HG03460 (cell line): ENCODE results near the gene OR2T12.
"Not testable (repeated sequence)": the region's sequence is repeated elsewhere in the genome, so short reads cannot be mapped to it uniquely, and the experiment has no call there.

Source experiments
- ATAC-seq: cut with Tn5 transposase; IDR thresholded peaks from one replicate; pipeline ENCODE4 v1.9.1; 2021; ENCODE audit not compliant: unreplicated experiment

OR2T12 gene

GRCh38 chr1:248303324-248303723, at the start of gene OR2T12:
OR2T12 (minus strand) TSS chr1:248303424; CDS start chr1:248295578, 7,846 bp downstream.
- no peak for ATAC-seq

GRCh38 chr1:248348475-248348874, 45.3 kb upstream of the OR2T12 start, which contains the start of gene OR14C36:
OR14C36 (plus strand) TSS chr1:248348775; CDS start chr1:248348775, 0 bp downstream.
- ATAC-seq: no peak

GRCh38 chr1:248343451-248343850, 40.2 kb upstream of the OR2T12 start:
- ATAC-seq: no peak

GRCh38 chr1:248324468-248324867, 21.2 kb upstream of the OR2T12 start, which contains the start of gene OR2M7:
OR2M7 (minus strand) TSS chr1:248324568; CDS start chr1:248324568, 0 bp downstream.
- no peak for ATAC-seq

GRCh38 chr1:248316796-248317195, 13.6 kb upstream of the OR2T12 start:
- ATAC-seq: no peak

GRCh38 chr1:248306740-248307139, 3.5 kb upstream of the OR2T12 start:
- ATAC-seq: not testable (repeated sequence)

- no peak for ATAC-seq
Measured at GRCh38 chr1:248306103-248306502, 2.9 kb upstream of the OR2T12 start.

- not testable (repeated sequence) for ATAC-seq
Measured at GRCh38 chr1:248305672-248306071, 2.4 kb upstream of the OR2T12 start.

- no peak for ATAC-seq
Measured at GRCh38 chr1:248288391-248288790, 14.8 kb downstream of the OR2T12 start.

- ATAC-seq: no peak
Measured at GRCh38 chr1:248277876-248278275, 25.3 kb downstream of the OR2T12 start, which contains the start of gene OR2T33. OR2T33 (minus strand) TSS chr1:248277976; CDS start chr1:248273814, 4,162 bp downstream.

GRCh38 chr1:248273225-248273624, 30.0 kb downstream of the OR2T12 start:
- ATAC-seq: not testable (repeated sequence)

- ATAC-seq: no peak
Measured at GRCh38 chr1:248268178-248268577, 35.0 kb downstream of the OR2T12 start.

- not testable (repeated sequence) for ATAC-seq
Measured at GRCh38 chr1:248259309-248259708, 43.9 kb downstream of the OR2T12 start.

- ATAC-seq: no peak
Measured at GRCh38 chr1:248243204-248243603, 60.0 kb downstream of the OR2T12 start.
